ENCODE measurements around the gene GALNT2.

GALNT2 gene

GRCh38 chr1:230204842-230205241 lies 137.8 kb downstream of the GALNT2 start:
- Histone ChIP-seq H4K20me1 (ENCODE audit: insufficient read depth, low read length) (no peaks in the 10 kb centered on the region), H3K36me3 (replicated peaks; ENCODE audit: insufficient read depth, low read length) (no peaks in the 10 kb centered on the region), H2AFZ (ENCODE audit: low read length) (no peak overlapping the region), H3K9ac (ENCODE audit: low read length) (no peak overlapping the region), H3K27ac (ENCODE audit: low read length) (no peak overlapping the region), H3K4me2 (ENCODE audit: low read depth, low read length) (no peak overlapping the region), H3K4me3 (ENCODE audit: low read length) (no peak overlapping the region), H3K4me1 (ENCODE audit: low read length) (no peaks in the 10 kb centered on the region), H3F3A (ENCODE audit: insufficient read depth, low read length) (no peaks in the 10 kb centered on the region), H3K79me2 (ENCODE audit: low read length) (peaks cover 35% of the 10 kb centered on the region), H3K9me3 (replicated peaks; ENCODE audit: insufficient read depth, low read length) (no peaks in the 10 kb centered on the region), H3K9me2 (replicated peaks; ENCODE audit: insufficient read depth, low read length) (no peaks in the 10 kb centered on the region), H3K27me3 (replicated peaks; ENCODE audit: insufficient read depth, low read length) (no peaks in the 10 kb centered on the region)
- no peak for DNase-seq
- TF ChIP-seq EZH2 (optimal IDR thresholded peaks at IDR 0.05; ENCODE audit: low read depth, low read length) (no peak), EZH2phosphoT487 (IDR thresholded peaks at IDR 0.05; ENCODE audit: low read length) (no peak), CTCF (IDR thresholded peaks at IDR 0.05; ENCODE audit: low read length) (no peak)

- no peak overlapping the region for H3K9ac ChIP-seq (ENCODE audit: low read length)
- no peaks in the 10 kb centered on the region for H3K36me3 ChIP-seq (replicated peaks; ENCODE audit: insufficient read depth, low read length)
- no peak for DNase-seq
- H3F3A ChIP-seq (ENCODE audit: insufficient read depth, low read length) = no peaks in the 10 kb centered on the region
- H3K27me3 ChIP-seq (replicated peaks; ENCODE audit: insufficient read depth, low read length) = no peaks in the 10 kb centered on the region
- no peak overlapping the region for H2AFZ ChIP-seq (ENCODE audit: low read length)
- TF ChIP-seq CTCF (IDR thresholded peaks at IDR 0.05; ENCODE audit: low read length) = no peak
- no peak for TF ChIP-seq EZH2phosphoT487 (IDR thresholded peaks at IDR 0.05; ENCODE audit: low read length)
- TF ChIP-seq EZH2 (optimal IDR thresholded peaks at IDR 0.05; ENCODE audit: low read depth, low read length) = no peak
- no peak overlapping the region for H3K4me2 ChIP-seq (ENCODE audit: low read depth, low read length)
- no peaks in the 10 kb centered on the region for H4K20me1 ChIP-seq (ENCODE audit: insufficient read depth, low read length)
- peaks cover 35% of the 10 kb centered on the region for H3K79me2 ChIP-seq (ENCODE audit: low read length)
- H3K4me3 ChIP-seq (ENCODE audit: low read length) = no peak overlapping the region
- H3K9me3 ChIP-seq (replicated peaks; ENCODE audit: insufficient read depth, low read length) = no peaks in the 10 kb centered on the region
- H3K27ac ChIP-seq (ENCODE audit: low read length) = no peak overlapping the region
- no peaks in the 10 kb centered on the region for H3K4me1 ChIP-seq (ENCODE audit: low read length)
- H3K9me2 ChIP-seq (replicated peaks; ENCODE audit: insufficient read depth, low read length) = no peaks in the 10 kb centered on the region
Observed at GRCh38 chr1:230205719-230206198, 138.7 kb downstream of the GALNT2 start.

- Histone ChIP-seq H2AFZ (ENCODE audit: low read length) (no peak overlapping the region), H3K27ac (ENCODE audit: low read length) (no peak overlapping the region), H3K36me3 (replicated peaks; ENCODE audit: insufficient read depth, low read length) (no peaks in the 10 kb centered on the region), H3K9me2 (replicated peaks; ENCODE audit: insufficient read depth, low read length) (no peaks in the 10 kb centered on the region), H3K4me2 (ENCODE audit: low read depth, low read length) (no peak overlapping the region), H3K9ac (ENCODE audit: low read length) (no peak overlapping the region), H3K4me1 (ENCODE audit: low read length) (no peaks in the 10 kb centered on the region), H3F3A (ENCODE audit: insufficient read depth, low read length) (no peaks in the 10 kb centered on the region), H3K9me3 (replicated peaks; ENCODE audit: insufficient read depth, low read length) (no peaks in the 10 kb centered on the region), H3K27me3 (replicated peaks; ENCODE audit: insufficient read depth, low read length) (no peaks in the 10 kb centered on the region), H4K20me1 (ENCODE audit: insufficient read depth, low read length) (no peaks in the 10 kb centered on the region), H3K4me3 (ENCODE audit: low read length) (no peak overlapping the region), H3K79me2 (ENCODE audit: low read length) (peaks cover 38% of the 10 kb centered on the region)
- TF ChIP-seq CTCF (IDR thresholded peaks at IDR 0.05; ENCODE audit: low read length) (no peak), EZH2 (optimal IDR thresholded peaks at IDR 0.05; ENCODE audit: low read depth, low read length) (no peak), EZH2phosphoT487 (IDR thresholded peaks at IDR 0.05; ENCODE audit: low read length) (no peak)
- DNase-seq = no peak
Observed at GRCh38 chr1:230206207-230206606, 139.2 kb downstream of the GALNT2 start.

All from MM.1S (cell line).